ENCODE measurements around the gene C22orf39.

C22orf39 gene

DNA sequence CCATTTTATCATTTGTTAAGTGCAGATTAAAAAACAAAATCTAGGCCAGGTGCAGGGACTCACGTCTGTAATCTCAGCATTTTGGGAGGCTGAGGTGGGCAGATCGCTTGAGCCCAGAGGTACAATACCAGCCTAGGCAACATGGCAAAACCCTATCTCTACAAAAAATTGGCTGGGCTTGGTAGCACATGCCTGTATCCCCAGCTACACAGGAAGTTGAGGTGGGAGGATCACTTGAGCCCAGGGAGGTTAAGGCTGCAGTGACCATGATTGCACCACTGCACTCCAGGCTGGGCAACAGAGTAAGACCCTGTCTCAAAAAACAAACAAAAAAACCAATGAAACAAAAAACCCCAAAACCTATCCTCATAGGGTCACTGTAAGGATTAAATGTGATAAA, 48.9 kb downstream of the C22orf39 start:
- no peak for DNase-seq (ENCODE audit: low spot score)

- DNase-seq (ENCODE audit: low spot score) = no peak
Measured at GRCh38 chr22:19398206-19398605, 49.3 kb downstream of the C22orf39 start.

DNA sequence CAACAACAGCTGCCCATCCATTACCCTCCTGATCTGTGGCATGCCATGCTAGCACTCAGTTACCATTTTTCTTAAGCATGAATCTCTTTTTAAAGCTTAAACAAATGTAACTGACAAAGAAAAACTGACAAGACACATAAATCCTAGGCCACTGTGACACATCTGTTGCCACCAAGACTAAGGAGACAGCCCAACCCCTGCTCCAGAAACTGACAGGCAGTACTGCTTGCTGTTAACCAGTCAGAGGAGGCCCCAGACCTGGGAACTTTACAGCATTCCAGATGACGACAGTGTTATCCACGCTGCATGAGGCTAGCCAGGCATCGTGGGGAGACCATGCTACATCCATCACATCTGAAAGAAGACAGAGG, 49.8 kb downstream of the C22orf39 start:
- DNase-seq (ENCODE audit: low spot score) = no peak

- no peak for DNase-seq (ENCODE audit: low spot score)
Measured at GRCh38 chr22:19396934-19397733, 50.4 kb downstream of the C22orf39 start.

DNA sequence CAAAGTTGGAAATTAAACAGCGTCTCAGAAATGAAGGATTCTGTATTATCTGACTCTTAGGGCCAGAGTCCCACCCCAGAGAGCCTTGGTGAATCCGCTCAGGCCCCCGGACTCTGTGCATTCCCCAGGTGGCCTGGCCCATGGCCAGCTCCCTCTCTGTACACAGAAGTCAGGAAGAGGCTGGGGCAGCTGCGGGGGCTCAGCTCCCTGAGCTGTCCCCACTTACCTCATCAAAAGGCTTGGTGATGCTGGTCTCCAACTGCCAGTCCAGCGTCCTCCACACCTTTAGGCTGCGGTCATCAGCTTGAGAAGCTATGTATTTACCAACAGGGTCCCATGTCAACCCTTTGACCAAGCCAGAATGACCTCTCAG, 51.0 kb downstream of the C22orf39 start:
- DNase-seq (ENCODE audit: low spot score) = no peak

DNA sequence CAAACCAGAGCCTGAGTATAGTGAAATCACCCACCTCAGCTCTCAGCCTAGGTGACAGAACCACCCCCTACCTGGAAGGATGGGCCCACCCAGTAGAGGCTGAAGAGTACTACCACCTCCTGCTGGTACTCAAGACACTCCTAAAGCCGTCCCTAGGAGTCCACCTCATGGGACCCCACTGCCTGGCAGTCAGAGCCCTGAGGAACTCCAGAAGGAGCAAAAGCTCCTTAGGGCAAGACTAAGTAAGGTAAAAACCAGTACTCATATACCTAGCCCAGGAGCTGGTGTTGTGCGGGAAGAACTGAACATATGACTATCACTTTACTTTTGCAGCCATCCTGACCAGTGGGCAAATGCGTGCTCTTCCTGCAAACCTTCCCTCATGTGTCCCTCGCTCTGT, 52.2 kb downstream of the C22orf39 start:
- no peak for DNase-seq (ENCODE audit: low spot score)

DNA sequence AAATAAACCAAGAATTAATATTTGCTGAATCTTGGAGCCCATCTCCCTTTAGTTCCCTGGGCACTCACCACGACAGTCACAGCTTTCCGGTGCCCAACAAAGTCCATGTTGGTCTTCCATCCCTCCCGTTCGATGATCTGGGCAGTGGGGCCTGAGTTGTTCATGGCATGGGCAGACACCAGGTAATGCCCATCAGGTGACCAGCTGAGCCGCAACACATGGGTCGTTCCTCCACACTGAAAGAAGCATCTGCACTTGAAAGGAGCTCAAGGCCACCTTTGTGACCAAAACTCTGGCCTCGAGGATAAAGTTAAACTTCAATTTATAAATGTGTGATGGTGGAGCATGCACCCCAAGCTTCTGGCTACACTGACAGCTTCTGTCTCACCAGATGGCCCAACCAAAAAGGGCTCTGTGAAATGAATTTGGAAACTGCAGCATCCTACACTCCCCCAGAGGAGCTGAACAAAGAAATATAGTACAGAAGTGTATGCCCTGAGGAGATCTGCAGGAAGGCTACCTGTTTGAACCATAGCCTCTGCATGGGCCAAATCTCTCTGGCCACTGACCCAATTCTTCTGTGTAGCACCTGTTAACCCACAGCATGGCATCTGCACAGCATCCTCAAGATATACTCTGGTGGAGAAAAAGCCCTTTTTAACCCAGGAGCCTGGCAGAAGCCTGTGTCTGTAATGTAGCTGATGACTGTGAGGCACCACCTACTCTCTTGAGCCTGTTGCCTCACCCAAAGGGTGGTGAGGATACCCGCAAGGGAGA, 53.0 kb downstream of the C22orf39 start:
- DNase-seq (ENCODE audit: low spot score) = no peak

- DNase-seq (ENCODE audit: low spot score) = no peak
Measured at GRCh38 chr22:19393704-19394103, 53.8 kb downstream of the C22orf39 start.
